ENCODE data around the gene GFRA4.
"Not testable (repeated sequence)": the region's sequence is repeated elsewhere in the genome, so short reads cannot be mapped to it uniquely, and the experiment has no call there.

Gene GFRA4

GRCh38 chr20:3652676-3653596 is 10.3 kb downstream of the GFRA4 start:
- DNase-seq: no peak

GRCh38 chr20:3652221-3652620 is 11.0 kb downstream of the GFRA4 start:
- no peak for DNase-seq

GRCh38 chr20:3651204-3651962 is 11.8 kb downstream of the GFRA4 start:
- DNase-seq: no peak

GRCh38 chr20:3648951-3649350 is 14.2 kb downstream of the GFRA4 start:
- no peak for DNase-seq

- no peak for DNase-seq
Measured at GRCh38 chr20:3647473-3647872, 15.7 kb downstream of the GFRA4 start.

- DNase-seq: no peak
Measured at GRCh38 chr20:3646651-3647050, 16.5 kb downstream of the GFRA4 start.

- no peak for DNase-seq
Measured at GRCh38 chr20:3646067-3646440, 17.1 kb downstream of the GFRA4 start.

GRCh38 chr20:3645309-3646066 is 17.7 kb downstream of the GFRA4 start:
- DNase-seq: no peak

- DNase-seq: no peak
Measured at GRCh38 chr20:3640259-3640658, 22.9 kb downstream of the GFRA4 start.

GRCh38 chr20:3635346-3635745 is 27.9 kb downstream of the GFRA4 start:
- DNase-seq: no peak

GRCh38 chr20:3633913-3634478 is 29.2 kb downstream of the GFRA4 start:
- no peak for DNase-seq

GRCh38 chr20:3632311-3633004 is 30.7 kb downstream of the GFRA4 start:
- no peak for DNase-seq

GRCh38 chr20:3631534-3631933 is 31.7 kb downstream of the GFRA4 start:
- no peak for DNase-seq

- DNase-seq: no peak
Measured at GRCh38 chr20:3630429-3630828, 32.8 kb downstream of the GFRA4 start.

- DNase-seq: no peak
Measured at GRCh38 chr20:3629893-3630292, 33.3 kb downstream of the GFRA4 start.

- DNase-seq: no peak
Measured at GRCh38 chr20:3628502-3629314, 34.5 kb downstream of the GFRA4 start.

GRCh38 chr20:3627476-3627875 is 35.7 kb downstream of the GFRA4 start:
- DNase-seq: no peak

GRCh38 chr20:3622406-3622805 is 40.8 kb downstream of the GFRA4 start:
- DNase-seq: no peak

- DNase-seq: no peak
Measured at GRCh38 chr20:3621111-3621510, 42.1 kb downstream of the GFRA4 start.

GRCh38 chr20:3616250-3616649 is 46.9 kb downstream of the GFRA4 start:
- no peak for DNase-seq

GRCh38 chr20:3615171-3615840 is 47.9 kb downstream of the GFRA4 start:
- not testable (repeated sequence) for DNase-seq

All from T-helper 1 cell (primary cell).